ENCODE results near the gene MUSK. TPM values are rescaled to one million over a fixed set of nuclear protein-coding genes. Genes with fewer than 3 reads are reported as not detected.

Gene MUSK
- under 1 TPM in 1 of 4 donors, not detected in 3; 0.11 TPM for polyA plus RNA-seq (ENCODE audit: insufficient read length in 4 of 4)

DNA sequence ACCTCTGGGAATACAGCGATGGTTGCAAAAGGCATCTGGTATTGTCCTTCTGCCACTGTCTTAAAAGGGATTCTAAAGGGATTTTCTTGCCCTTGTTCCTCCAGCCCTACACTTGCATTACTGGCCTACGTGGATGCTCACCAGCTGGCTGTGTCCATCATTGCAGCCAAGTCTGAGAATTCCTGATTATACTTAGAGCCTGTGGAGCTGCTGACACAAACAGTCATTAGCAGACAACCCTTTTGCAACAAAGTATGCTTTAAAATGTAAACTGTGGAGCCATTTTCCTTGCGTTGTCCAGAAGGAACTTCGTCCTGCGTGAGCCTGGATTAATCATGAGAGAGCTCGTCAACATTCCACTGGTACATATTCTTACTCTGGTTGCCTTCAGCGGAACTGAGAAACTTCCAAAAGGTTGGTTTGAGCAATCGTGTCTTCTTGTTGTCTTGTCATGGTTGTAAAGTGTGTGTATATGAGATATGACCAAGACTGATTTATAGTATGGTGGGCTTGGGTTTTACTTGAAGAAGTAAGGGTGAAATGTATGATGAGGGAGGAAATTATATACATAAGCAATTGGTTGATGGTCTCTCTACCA lies at the start of gene MUSK:
TSS of gene MUSK (plus strand) at position 222 of the 598 bp plus-strand sequence. CDS start at position 336, 114 bp downstream.
- DNase-seq (ENCODE audit: low read depth in 4 of 4, low spot score in 3 of 4): no peak

DNA sequence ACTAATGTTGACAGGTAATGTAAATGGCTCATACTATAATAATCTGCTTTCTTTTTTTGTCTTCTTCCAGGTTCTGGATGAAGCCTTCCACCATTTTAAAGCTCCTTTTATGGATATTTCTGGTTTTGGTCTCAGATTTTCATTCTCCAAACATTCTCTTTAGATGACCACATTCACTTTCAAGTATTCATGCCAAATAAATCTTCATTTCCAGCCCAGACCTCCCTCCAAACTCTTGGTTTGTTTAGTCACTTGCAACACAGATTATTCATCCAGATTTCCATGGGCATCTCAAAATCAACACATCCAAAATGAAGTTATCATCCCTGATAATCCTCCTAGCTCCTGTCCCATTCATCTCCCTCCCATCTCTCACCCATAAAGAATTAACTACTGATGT lies 48.8 kb upstream of the MUSK start:
- DNase-seq (ENCODE audit: low read depth in 4 of 4, low spot score in 3 of 4): no peak

DNA sequence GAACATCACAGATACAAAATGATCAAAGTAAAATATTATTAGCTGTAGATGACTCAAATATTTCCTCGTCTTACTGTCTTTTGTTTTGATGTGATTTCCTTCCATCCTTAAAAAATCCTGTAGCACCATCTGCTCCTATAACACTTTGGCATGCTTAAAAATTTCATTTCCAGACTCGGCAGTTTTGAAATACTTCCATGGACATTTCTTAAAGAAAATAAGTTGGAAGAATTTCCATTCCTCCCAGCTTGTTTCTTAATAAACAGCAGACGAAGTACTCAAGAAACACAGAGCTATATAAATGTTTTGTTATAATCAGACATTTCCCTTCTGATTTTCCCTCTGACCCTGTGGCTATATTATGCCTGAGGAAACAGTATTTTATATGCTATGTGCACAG lies 47.9 kb upstream of the MUSK start:
- no peak for DNase-seq (ENCODE audit: low read depth in 4 of 4, low spot score in 3 of 4)

DNA sequence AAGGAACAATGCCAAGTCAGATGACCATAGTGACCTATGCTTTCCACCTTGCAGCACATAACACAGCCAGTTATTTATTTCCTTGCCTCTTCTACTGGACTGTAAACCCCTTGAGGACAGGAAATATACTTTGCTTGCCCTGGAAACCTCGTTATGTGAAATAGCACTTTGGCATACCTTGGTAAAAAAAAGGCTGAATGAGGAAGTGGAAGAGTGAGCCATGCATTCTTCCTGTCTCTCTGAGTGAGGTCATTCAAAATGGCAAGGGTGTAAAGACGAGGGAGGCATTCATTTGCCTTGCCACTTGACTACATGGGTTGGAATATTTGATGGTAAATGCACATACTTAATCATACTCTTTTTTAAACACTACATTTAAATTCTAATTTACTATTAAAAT lies 46.2 kb upstream of the MUSK start:
- no peak for DNase-seq (ENCODE audit: low read depth in 4 of 4, low spot score in 3 of 4)

DNA sequence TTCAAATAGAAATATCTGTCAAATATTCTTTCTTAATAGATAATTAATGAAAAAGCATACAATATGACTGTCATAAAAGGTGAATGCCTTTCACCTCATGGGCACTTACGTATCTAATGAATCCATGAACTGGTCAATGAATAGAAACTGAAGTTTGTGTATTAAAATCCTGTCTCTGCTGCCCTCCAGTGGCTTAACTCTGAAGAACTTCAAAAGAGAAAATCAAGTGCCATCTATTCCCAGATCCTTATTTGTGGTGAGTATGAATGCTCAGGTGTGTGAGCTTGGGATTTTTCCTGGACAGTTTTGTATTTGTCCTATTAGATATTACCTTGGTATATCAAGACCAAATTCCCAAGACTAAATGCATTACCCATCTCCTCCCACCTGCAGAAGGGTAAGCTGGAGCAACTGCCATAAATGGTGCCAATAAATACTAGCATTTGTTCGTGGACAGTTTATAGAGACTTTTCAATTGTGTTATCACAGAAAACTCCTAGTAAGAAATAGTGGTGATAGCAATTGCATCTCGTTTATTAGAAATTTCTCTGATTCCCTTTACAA lies 45.0 kb upstream of the MUSK start:
- peak in 3 of 4 donors; percentile 29 to 45 (median 34) for DNase-seq (ENCODE audit: low read depth in 4 of 4, low spot score in 3 of 4)

DNA sequence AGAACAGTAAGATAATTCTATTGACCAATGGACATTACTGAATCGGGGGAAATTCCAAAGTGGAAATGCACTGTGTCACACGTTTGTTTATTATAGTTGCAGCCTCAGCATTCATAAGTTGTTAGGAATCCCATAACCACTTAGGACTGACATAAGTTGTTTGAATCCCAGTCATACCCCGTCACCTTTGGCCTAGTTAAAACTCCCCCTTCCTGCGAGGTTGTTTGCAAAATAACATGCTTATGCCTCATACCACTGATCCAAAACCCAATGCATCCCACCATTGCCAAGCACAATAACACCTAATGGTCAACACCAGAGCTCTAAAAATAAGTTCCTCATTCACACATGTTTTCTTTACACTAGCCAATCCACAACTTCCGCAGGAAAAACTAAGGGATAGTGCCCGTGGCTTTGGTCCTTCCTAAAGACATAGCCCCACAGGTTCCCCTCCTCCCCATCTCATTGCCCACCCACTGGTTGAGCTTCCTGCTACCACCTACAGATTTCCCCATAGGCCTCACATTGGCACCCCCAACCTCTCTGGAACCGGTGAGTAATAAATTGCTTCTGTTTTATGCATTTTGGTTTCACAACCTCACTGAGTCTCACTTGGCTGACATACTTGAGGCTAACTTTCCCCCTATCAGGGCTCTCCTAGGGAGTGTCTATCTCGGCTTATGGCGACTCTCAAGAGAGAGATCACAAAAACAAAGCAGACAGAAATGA lies 42.3 kb upstream of the MUSK start:
- no peak for DNase-seq (ENCODE audit: low read depth in 4 of 4, low spot score in 3 of 4)

DNA sequence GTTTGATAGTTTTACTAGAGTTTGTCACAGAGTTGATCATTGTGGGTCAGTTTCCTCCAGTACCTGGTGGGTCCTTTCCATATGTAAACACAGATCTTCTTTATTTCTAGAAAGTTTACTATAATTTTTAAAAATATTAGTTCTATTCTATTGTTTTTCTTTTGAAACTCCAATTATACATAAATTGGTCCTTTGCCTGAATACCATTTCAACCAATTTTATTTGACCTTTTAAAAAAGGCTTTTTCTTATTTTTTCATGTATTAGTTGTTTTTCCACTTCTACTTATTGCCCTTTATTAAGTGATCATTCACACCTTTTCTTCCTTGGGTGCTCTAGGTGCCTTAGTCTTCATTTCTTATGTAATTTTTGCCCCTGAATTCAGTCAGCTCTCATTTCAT lies 33.0 kb upstream of the MUSK start:
- DNase-seq (ENCODE audit: low read depth in 4 of 4, low spot score in 3 of 4): no peak

DNA sequence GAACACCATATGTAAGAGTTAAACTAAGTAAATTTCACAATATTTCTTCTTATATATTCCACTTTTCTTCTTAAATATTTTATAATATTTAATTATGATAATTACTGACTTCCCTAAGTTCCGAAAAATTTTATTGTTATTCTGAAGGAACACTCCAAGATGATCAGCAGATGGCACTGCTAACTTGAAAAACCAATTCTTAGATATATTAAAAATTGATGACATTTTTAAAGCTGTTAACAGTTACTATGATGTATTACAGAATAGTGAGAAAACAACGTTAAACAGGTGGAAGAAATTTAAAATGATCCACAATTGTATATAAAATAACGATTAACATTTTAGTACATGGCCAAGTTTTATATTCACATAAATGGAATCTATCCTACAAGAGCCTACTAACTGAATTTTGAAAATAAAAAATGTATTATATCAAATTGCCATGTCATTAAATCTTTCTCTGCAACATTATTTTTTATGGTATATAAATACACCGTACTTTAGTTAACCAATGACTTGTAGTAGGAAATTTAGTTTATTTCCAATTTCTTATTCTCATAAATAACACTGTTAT lies 30.1 kb upstream of the MUSK start:
- DNase-seq (ENCODE audit: low read depth in 4 of 4, low spot score in 3 of 4): no peak

DNA sequence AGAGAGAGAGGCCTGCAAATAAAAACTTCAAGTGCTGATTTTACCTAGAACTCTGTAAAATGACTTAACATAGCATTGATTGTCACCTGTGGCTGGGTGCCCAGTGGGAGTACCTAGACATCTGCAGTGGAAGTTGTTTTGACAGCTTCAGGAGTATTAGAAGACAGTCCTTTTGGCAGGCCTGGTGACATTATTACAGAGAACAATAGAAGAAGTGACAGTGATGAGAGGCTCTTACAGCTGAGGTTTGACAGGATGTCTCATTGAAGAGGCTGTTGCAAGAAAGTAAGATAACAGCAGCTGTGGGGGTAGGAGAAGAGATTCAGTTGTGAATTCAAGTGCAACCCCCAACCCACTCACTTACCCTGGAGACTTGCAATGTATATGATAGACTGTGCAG lies 27.9 kb upstream of the MUSK start:
- no peak for DNase-seq (ENCODE audit: low read depth in 4 of 4, low spot score in 3 of 4)

DNA sequence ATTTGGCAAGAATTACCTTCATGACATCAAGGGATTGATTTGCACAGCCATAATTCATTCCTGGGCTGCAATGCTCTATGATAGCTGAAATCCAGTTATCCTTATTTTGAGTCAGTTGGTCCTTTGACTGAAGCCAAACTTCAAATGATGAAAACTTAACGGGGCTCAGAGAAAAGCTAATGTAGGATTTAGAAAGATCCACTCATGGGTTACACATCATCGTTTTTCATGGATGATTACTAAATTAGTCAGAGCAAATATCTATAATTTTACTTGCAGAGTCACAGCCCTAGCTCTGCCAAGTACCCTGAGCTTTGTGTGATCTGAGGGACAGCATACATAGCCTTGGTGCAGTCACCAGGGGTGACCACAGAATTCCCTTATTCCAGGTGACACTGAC lies 27.3 kb upstream of the MUSK start:
- no peak for DNase-seq (ENCODE audit: low read depth in 4 of 4, low spot score in 3 of 4)

DNA sequence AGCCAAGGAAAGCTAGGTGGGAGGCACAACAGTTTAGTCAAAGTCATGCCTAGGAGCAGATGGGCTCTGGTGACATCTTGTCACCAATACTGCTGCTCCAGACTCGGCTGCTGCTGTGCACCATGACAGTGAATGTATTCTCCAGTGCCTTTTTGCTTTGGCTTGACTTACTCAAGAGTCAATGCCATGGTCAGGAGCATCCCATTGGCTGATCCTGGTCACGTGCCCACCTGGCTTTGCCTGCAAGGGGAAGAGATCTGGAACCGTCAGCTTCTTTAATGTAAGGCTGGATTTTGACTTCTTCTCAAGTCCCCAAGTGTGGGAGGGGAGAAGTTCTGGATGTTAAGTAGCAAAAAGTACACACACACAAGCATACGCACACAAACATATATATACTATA lies 19.9 kb upstream of the MUSK start:
- no peak for DNase-seq (ENCODE audit: low read depth in 4 of 4, low spot score in 3 of 4)

DNA sequence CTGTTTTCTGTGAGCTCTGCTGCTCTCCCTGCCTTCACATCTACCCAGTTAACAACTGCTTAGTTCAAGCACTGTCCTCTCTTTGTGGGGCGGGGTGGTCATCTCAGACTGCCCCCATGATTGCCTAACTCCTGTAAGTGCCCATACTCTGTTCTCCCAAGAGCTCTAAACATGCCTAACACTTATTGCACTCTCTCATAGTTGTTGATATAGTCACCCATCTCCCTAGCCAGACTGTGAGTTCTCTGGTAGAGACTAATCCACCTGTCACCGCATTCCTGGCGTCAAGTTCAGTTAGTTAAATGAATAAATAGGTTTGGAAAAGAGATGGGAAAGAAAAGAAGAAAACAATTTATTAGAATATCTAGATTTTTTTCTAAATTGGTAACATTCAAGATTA lies 18.3 kb upstream of the MUSK start:
- no peak for DNase-seq (ENCODE audit: low read depth in 4 of 4, low spot score in 3 of 4)

DNA sequence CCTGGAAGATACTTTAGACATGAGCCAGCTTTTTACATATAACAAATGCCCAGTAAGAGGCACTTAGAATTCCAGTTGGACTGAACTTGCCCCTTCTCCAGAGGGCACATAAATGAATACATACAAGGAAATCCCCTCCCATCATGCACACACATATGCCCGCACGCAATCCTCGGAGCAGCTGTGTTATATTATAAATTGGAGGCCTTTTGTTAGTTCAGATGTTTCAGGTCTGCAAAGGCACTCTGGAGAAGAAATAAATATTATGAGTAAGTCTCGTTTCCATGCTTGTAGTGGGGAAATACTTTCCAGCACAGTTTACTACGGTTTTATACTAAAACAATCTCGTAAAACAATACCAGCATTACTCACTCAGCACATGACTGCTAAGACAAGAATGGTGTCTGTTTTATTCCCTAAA lies 17.6 kb upstream of the MUSK start:
- peak in 1 of 4 donors; percentile 12 for DNase-seq (ENCODE audit: low read depth in 4 of 4, low spot score in 3 of 4)

DNA sequence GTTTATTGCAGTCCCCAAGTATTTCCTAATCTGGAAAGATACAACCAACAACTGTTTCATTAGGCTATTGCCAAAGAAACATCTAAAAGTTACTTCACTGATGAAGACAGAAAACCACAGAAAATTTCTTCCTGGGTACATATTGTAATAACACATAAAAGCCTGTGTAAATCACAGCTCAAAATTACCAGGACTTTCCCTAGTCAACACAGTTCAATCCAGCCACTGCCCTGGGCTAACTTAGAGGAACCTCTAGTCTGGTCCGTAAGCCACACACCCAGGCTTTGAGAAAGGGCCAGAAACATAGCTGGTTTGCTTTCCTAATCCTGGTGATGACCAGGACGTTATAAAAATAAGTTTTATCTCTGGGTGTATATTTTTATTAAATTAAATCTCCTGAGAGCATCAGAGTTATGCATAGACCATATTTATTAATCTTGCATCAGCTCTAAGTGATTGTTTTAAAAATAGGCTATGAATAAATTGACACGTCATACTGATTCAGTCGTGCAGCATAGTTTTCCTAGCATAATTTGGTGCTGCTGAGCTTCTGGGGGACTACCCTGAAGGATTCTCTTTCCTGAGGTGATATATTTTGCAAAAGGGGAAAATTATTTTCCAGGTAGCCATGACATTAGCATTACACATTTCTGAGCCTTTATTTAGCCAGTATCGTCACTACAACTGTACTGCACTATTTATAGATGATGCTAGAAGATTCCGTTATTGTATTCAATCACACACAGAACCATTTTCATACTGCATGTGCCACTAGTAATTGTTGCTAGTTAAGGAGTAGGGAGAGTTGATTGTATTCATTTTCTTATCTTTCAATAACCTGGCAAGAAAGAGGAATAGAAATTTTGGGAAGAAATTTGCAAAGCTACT lies 12.6 kb upstream of the MUSK start:
- no peak for DNase-seq (ENCODE audit: low read depth in 4 of 4, low spot score in 3 of 4)

DNA sequence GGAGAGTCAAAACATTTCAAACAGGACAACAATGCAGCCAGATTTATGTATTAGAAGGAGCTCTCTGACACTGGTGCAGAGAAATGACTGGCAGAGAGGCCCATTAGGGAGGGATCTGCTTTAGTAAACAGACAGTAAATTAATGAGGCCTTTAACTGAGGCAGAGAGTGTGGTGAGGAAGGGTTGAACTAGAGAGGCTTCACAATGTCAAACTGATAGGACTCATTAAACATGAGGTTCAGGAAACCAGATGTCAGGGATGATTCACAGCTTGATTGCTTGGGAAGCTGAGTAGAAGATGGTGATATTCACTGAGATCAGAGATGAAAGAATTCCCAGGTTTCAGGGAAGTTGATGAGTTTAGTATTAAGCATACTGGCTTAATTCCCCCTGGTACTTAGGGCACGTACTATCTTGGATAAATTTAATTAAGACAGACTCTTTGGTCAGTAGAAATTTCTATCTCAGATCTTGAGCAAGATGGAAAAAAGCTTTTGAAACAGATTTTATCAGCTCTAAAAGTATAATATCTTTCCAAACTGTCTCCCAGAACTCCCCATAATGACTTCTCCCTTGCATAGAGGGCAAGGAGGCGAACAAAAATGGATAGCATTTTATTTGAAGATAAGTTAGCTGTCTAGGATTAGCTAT lies 8.6 kb upstream of the MUSK start:
- DNase-seq (ENCODE audit: low read depth in 4 of 4, low spot score in 3 of 4): peak in 3 of 4 donors; percentile 43 to 60 (median 55)

DNA sequence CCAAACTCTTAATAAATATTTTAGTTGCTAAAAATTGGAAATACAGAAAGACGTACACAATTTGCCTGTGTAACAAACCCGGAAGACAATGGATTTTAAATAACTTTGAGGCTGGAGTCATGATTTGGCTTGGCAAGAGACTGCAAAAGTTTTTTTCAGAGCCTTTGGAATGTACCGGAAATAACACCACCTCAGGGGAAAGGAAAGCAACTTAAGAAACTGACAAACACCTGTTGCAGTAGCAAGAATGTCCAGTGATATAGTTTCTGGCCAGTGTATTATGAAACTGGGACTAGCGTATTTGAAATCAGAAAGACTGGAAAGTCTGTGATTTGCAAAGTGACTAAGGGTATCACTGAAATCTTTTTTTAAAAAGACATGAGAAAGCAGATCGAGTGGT lies 842 bp downstream of the MUSK start:
- DNase-seq (ENCODE audit: low read depth in 4 of 4, low spot score in 3 of 4): no peak

DNA sequence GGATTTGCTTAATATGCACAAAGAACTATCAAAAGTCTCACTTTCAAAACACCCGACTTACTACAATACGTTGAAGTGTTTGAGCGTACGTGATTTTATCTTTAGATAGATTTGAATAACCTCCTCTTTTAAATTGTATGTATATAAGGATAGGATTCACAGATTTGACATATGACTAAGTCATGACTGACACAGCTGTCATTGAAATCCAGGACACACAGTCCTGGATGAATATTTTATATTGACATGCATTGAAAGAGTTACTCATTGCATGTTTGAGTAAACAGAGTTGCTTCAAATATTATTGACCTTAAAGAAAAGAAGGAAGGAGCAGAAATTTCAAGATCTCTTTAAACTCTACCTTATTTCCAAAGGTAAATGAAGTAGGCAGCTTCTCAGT lies 3.3 kb downstream of the MUSK start:
- DNase-seq (ENCODE audit: low read depth in 4 of 4, low spot score in 3 of 4): no peak

DNA sequence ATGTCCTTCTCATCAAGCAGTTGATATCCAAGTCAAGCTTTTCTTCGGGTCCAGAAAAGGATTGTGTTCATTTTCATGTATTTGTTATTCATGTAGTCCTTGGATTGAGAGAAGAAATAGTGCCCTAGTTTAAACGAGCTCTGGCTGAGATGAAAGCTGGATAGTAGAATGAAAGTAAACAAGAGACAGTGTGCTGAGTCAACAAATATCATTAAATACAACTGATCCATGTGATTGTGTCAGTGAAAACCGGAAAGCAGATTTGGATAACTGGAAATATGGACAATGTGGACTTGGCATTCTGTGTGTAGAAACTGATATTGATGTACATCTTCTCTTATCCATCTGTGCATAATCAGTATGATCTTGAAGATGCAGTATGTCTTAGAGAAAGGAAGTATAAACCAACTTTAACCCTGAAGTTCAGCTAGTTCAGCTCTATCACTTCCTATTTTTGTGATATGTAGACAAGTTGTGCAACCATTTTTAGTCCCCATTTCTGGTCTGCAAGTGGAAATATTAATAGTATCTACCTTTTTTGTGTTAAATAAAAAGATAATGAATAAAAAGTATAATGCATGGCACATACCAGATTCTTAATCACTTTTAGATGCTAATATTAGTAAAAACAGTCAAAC lies 4.4 kb downstream of the MUSK start:
- no peak for DNase-seq (ENCODE audit: low read depth in 4 of 4, low spot score in 3 of 4)

DNA sequence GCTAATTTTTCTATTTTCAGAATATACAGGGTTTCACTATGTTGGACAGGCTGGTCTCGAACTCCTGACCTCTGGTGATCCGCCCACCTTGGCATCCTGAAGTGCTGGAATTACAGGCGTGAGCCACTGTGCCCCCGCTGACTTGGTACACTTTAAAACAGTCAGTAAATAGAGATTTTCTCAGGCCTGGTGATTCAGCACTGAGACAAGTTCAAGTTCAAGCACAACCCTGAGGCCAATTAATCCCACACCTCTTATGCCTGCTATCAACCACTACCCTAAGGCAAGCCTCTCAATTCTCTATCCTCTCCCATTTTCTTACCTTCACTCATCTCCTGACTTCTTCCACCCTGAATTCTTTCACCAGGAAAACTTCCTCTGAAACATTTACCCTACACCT lies 18.9 kb downstream of the MUSK start:
- DNase-seq (ENCODE audit: low read depth in 4 of 4, low spot score in 3 of 4): no peak

DNA sequence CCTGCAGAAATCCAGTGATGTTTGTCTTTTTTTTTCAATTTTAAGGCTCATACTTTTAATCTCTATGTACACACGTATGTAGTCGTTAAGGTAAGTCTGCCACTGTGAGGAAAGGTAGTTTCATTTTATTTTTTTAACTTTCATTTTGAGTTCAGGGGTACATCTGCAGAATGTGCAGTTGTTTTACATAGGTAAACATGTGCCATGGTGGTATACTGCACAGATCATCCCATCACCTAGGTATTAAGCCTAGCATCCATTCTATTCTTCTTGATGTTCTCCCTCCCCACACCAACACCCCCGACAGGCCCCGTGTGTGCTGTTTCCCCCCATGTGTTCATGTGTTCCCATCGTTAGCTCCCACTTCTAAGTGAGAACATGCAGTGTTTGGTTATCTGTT lies 19.7 kb downstream of the MUSK start:
- no peak for DNase-seq (ENCODE audit: low read depth in 4 of 4, low spot score in 3 of 4)

Data from left renal pelvis (tissue), 4 donors.